Measurements from ENCODE around the gene YBEY. TPM values are rescaled to one million over a fixed set of nuclear protein-coding genes. Genes with fewer than 3 reads are reported as not detected.
A peak's percentile ranks its signal among the peaks of the same experiment; 100 is the strongest.
"Not testable (repeated sequence)": the region's sequence is repeated elsewhere in the genome, so short reads cannot be mapped to it uniquely, and the experiment has no call there.

Gene YBEY
- polyA plus RNA-seq, 1 donor = 24.8 TPM

DNA sequence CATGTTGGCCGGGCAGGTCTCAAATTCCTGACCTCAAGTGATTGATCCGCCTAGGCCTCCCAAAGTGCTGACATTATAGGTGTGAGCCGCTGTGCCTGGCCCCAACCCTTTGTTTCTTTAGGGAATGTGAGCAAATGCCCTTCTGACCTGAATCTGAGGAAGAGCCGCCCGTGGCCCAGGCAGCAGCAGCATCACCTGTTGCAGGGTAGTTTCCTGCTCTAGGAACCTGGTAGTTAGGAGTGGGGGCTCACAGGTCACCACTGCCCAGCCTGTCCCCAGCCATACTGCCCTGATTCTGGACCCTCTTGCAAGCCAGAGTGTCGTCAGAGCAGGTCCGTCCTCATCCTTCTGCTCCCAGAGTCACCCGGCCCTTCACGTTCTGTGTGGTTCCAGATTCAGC lies 13.0 kb downstream of the YBEY start:
- DNase-seq = no peak

DNA sequence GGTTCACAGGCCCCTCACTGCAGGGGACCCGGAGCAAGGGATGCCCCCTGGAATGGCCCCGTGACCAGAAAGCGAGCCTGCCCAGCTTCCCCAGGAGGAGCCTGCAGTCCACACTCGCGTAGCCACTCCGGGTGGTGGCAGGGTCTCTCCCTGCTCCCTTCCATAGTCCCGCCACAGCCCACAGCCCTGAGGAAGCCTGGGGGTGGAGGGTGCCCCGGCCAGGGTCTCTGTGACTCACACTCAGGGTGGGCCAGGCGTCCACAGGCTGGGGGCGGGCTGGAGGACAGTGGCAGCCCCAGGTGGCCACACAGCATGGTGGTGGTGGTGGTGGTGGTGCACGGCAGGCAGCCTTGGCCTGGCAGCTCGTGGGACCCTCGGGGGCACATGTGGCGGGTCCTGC lies 15.6 kb downstream of the YBEY start:
- DNase-seq = no peak

DNA sequence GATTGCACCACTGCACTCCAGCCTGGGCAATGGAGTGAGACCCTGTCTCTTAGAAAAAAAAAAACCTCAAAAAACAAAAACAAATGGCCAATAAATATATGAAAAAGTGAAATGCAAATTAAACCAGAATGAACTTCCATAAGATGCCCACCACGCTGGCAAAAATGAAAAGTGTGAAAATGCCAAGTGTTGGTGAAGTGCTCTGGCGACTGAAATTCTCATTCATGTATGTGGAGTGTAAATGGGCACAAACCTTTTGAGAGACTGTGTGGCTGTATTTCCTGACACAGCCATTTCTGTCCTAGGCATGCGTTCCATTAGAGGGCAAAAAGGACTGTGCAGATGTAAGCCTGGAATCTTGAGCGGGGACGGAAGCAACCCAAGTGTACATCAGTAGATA lies 18.3 kb downstream of the YBEY start:
- no peak for DNase-seq

DNA sequence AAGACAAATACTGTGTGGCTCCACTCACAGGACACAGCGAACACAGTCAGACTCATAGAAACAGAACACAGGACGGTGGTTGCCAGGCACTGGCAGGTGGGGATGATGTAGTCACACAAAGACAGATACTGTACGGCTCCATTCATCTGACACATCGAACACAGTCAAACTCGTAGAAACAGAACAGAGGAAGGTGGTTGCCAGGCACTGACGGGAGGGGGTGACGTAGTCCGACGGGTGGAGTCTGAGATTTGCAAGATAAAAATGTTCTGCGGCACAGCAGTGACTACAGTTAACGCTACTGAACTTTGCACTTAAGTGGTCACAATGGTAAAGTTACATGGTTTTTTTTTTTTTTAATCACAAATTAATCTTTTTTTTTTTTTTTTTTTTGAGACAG lies 18.8 kb downstream of the YBEY start:
- no peak for DNase-seq

DNA sequence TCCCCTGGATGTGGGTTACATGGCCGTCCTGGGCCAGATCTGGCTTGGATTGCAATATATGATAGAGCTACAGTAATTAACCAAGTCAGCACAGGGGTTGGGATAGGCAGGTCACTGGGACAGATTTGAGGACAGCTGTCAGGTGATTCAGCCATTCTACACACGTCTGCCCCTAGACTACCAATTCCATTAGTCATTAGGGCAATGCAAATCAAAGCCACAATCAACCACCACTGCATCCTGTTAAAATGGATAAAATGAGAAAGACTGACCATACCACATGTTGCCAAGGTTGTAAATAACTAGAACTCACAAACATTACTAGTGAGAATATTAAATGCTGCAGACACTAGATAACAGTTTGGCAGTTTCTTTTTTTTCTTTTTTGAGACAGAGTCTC lies 21.5 kb downstream of the YBEY start:
- DNase-seq = no peak

- no peak for DNase-seq
Measured at GRCh38 chr21:46308431-46308830, 22.3 kb downstream of the YBEY start.

- not testable (repeated sequence) for DNase-seq
Measured at GRCh38 chr21:46310260-46310659, 24.1 kb downstream of the YBEY start.

- DNase-seq = no peak
Measured at GRCh38 chr21:46311568-46311967, 25.4 kb downstream of the YBEY start.

GRCh38 chr21:46312949-46313348 lies 26.8 kb downstream of the YBEY start:
- no peak for DNase-seq

- DNase-seq = no peak
Measured at GRCh38 chr21:46314441-46315020, 28.4 kb downstream of the YBEY start.

- no peak for DNase-seq
Measured at GRCh38 chr21:46316708-46317324, 30.7 kb downstream of the YBEY start.

DNA sequence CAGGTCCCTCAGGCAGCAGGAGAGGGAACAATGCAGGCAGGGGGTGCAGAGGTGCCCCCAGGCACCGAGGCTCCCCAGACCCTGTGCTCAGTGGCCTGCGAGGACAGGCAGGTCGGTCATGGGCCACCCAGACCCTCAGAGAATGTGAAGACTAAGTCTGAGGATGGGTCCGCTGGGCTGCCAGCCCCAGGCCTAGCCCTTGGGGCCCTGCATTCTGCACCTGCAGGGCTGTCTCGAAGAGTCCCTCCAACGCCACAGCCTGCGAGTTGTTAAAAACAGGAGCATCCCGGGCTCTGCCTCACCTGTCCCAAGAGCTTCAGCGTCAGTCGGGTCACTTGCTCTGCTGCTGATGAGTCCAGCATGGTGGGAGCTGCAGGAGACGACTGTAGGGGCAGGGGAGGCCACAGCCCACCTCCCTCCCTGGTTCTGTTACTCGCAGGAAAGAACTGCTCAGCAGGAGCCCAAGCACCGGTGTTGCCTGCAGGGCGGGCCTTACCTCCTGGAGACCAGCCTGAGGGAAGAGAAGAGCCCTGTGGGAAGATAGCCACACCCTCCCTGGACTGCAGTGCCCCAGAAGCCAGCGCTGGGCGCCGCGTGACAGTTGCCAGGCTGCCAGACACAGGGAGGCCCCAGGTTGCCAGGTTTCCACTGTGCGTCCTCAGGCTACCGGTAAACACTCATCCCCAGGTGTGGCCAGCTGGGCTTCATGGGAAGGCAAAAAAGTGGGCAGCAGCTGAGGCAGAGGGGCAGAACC lies 31.7 kb downstream of the YBEY start:
- DNase-seq = no peak

- no peak for DNase-seq
Measured at GRCh38 chr21:46318464-46318845, 32.3 kb downstream of the YBEY start.

- no peak for DNase-seq
Measured at GRCh38 chr21:46319186-46319585, 33.0 kb downstream of the YBEY start.

DNA sequence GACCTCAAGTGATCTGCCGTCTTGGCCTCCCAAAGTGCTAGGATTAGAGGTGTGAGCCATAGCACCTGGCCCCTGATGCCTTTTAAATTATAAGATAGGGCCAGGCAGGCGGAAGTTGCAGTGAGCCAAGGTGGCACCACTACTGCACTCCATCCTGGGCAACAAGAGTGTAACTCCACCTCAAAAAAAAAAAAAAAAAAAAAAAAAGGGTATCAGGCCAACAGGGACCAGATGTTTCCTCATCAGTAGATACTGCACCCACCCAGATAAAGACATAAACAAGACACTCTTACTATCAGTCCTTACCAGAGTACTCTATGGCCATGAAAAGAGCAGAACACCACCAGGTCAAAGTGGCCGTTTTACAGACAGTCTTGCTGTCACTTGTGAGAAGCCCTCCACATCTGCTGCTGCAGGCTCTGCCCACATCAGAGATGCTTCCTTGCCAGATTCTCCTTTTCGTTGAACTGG lies 34.2 kb downstream of the YBEY start:
- no peak for DNase-seq

DNA sequence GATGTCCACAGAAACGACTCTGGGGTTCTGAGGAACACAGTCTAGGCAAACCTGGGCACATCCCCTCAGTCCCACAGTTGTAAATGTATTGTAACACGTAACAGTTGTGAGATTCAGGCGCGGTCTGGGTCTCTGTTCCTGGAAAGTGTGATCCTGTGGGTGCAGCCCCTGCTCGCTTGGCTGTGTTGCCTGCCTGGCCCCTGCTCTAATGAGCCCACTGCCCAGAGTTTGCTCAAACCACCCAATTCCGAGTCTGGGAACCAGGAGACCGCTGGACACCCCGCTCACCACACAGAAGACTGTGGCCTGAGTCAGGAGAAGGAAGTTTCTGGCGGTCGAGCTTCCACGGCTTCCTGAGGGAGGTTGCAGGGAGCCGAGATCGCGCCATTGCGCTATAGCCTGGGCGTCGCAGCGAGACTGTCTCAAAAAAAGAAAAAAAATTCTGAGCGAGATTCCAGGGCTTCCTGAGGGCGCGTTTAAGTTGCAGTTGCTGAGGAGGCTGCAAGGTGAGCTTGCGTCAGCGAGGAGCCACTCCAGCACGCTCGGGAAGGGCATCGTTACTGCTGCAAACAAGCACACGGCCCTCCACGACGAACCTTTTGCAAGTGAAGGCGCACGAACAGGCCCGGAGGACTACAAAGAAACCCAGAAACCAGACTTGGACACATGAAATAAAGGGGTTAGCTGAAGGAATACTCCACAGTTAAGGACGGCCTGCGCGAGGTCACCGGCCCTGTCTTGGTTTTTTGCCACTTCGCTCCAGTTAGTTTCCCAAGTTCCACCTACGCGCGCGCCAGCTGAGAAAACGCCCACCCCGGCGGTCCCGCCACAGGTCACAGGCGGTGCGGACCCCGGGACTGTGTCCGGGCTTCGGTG lies 36.4 kb downstream of the YBEY start:
- no peak for DNase-seq

DNA sequence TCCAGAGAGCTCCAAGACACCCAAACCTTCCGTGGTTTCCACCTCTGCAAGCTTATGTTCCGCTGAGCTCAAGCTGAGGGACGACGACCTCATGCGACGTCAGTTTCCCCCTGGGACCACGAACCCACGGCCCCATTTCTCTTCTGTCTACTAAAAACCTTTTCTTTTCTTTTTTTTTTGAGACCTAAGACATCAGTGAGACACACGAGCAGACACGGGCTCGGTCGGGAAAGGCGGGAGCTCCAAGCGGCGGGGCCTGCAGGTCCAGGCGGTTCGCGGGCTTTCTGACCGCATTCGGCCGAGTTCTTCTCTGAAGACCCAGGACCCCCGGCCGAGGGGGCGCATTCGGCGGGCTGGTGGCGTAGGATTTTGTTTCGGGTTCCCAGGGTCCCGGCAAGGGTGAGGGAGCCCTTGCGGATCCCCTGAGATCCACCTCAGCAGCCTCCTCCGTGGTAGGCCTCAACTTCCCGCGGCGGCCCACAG lies 37.1 kb downstream of the YBEY start:
- no peak for DNase-seq

- peak; percentile 95 for DNase-seq
Measured at GRCh38 chr21:46323710-46324389, 37.7 kb downstream of the YBEY start, which contains the start of the genes C21orf58 and PCNT. Gene C21orf58 (minus strand): TSS chr21:46323870. CDS start chr21:46322738, 1,132 bp downstream. Gene PCNT (plus strand): TSS chr21:46324156. CDS start chr21:46324229, 73 bp downstream.

- DNase-seq = peak; percentile 79
Measured at GRCh38 chr21:46324390-46325072, 38.4 kb downstream of the YBEY start.

GRCh38 chr21:46325073-46325912 lies 39.2 kb downstream of the YBEY start:
- no peak for DNase-seq
